HT-29 (cell line): Measurements from ENCODE around the gene DCLK2. TPM values are rescaled to one million over a fixed set of nuclear protein-coding genes. Genes with fewer than 3 reads are reported as not detected.

Experiments used
- DNase-seq: peaks from one replicate; pipeline ENCODE4 v3.0.0-alpha.2; 2015; ENCODE audit warnings: low spot score
- total RNA-seq: library from RNA; depleted of rRNA; stranded (reverse); fragments of >200 nt; shearing (Covaris generic); gene quantifications from 2 replicates; pipeline ENCODE4 v1.2.3, GENCODE V29; 2014

Gene DCLK2
- total RNA-seq, 1 experiment from 2014 or later = not detected

GRCh38 chr4:150237110-150237872 is 159.0 kb downstream of the DCLK2 start:
- DNase-seq = no peak

DNA sequence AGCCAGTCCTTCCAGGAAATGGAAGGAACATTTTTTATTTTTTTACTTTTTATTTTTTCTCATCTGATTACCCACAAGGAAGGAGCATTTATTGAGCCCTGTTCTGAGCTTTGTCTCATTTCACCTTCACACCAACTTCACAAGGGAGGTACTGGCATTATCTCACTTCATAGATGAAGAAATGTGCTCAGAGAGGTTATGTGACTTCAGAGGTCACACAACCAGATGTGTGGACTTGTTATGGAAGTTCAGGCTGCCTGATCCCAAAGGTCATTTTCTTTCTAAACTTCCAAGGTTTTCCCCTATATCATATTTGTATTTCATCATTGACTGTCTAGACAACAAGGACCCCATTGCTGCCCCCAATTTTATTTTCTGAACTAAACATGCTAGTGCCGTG is 160.3 kb downstream of the DCLK2 start:
- DNase-seq = no peak

- no peak for DNase-seq
Observed at GRCh38 chr4:150240011-150240410, 161.8 kb downstream of the DCLK2 start.

DNA sequence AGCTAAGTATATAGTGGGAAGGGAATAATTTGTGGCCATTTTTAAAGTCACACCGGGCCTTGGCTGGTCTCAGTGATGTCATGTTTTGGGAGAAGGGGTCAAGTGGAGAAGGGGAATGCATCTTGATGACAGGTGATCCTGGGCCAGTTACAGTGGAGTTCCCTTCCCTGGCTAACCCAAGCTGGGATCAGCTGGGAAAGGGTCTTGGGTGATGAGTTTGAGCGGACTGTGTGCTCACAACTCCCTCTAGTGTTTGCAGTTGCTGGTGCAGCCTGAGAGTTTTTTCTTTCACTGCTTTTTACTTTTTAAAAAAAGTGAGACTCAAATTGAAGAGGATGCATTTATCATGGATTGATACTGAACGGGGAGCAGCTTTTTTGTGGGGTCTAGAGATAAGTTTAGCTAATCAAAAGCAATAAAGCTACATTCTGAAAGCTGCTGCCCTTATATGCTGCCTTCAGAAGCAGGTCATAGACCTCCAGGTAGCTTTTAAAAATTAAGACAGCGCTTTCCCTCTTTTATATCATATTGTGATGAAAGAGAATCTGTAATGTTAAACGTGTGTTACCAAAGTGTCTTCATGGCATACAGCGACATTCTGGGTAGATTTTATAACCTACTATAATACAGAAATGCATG is 164.7 kb downstream of the DCLK2 start:
- peak; percentile 47 for DNase-seq

GRCh38 chr4:150243932-150244331 is 165.7 kb downstream of the DCLK2 start:
- DNase-seq = no peak

DNA sequence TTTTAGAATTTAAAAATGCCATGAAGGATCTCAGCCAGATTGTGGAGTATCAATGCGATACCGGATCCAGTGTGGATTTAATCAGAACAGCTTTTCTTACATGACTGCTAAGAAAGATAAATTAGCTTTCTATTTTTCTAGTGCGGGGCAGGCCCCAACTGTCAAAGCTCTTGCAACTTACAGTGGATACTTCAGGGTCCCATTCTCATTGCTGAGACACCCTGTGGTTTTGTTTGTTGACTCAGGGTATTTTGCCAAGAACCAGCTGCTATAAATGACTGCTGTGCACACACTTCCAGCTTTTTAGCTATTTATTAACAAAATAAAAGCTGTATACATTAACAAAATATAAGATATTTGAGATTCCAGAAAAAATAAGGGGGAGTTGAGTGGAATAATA is 166.4 kb downstream of the DCLK2 start:
- no peak for DNase-seq

DNA sequence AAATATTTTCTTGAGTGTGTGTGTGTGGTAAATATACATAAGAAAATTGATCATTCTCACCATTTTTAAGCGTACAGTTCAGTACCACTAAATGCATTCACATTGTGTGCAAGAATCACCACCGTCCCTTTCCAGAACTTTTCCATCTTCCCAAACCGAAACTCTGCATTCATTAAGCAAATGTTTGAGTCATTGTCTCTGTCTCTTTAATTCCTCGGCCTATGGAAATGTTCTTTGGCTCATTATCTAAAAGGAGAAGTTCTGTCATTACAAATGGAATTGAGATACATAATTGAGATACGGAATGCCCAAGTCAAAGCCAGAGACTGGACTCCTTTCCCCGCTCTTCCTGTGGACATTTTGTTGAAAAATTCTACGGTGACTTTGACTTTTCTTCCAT is 168.9 kb downstream of the DCLK2 start:
- no peak for DNase-seq

GRCh38 chr4:150248181-150248580 is 169.9 kb downstream of the DCLK2 start:
- DNase-seq = peak; percentile 21

DNA sequence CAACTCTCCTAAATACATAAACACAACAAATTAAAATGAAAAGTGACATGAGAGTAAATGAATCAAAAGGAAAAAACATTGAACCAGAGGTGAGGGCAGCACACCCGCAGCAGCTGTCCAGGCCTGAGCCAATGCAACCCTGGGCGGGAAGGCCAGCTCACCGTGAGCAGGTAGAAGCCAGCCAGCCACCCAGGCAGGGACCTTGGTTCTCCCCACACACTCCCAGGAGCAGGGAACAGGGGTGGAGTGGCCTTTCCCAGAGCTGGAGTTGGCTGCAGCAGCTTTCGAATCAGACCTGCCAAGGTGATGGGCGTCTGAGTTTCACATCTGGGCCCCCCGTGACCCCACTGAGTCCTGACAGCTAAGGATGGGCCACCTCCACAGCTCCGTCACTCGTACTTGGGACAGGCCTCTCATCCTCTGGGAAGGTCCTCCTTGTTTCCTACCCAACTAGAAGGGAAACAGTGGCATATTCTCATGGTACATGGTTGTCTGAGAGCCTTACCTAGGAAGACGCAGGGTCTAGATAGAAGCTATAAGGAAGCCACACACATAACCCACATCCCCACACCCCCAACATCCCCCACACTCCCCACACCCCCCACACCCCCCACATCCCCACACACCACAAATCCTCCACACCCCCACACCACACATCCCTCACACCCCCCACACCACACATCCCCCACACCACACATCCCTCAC is 172.2 kb downstream of the DCLK2 start:
- no peak for DNase-seq

- no peak for DNase-seq
Observed at GRCh38 chr4:150250998-150251651, 172.9 kb downstream of the DCLK2 start.

DNA sequence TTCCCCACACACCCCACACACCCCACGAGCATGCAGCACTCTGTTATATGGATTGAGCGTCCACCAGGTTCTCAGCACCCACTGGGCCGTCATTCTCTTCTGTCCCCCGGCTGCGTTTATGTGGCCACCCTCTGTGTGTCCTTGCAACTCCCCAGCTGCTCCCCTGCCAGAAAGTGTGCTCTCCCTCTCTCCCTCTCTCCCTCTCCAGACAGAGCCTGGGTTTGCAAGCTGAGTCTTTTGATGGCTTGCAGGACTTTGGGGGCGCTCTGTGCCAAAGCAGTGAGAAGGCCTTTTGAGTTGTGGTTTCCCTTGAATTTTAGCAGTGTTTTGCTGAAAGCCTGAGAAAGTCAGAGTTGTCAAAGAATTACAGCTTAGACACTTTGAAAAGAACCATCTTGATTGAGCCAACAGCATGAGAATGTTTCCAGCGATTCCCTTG is 173.5 kb downstream of the DCLK2 start:
- DNase-seq = no peak

DNA sequence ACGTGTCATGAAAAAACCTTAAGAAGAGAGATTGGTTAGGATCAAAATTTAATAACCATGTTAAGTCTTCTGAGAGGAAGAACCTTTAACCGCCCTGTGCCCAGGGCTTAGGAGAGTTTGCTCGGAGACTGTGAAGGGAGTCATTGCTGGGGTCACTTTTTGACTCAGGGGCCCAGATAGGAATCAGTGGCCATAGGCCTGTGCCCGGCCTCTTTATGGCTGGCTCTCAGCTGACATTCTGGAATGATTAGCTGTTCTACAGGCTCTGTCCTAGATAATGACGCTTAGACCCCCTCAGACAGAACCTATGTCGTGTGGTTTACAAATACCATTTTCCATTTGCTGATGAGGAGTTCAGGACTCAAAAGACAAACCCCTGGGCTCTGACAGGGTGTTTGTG is 174.1 kb downstream of the DCLK2 start:
- no peak for DNase-seq

DNA sequence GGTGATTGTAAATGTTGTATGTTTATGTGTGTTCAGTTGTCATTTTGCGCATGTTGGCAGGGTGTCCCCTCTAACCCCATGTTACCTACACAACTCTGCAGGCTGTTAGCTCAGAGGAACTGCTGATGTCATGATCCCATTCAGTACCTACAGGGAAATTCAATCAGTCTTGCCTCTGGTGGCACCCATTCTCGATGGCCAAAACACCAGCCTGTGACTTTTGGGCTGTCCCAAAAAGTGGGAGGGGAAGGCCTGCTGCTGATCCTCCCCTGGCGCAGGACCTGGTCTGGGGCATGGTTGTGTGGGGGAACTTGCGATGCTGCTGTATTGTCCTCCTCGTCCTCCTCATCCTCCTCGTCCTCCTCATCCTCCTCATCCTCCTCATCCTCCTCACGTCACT is 174.5 kb downstream of the DCLK2 start:
- no peak for DNase-seq

- DNase-seq = no peak
Observed at GRCh38 chr4:150253416-150253815, 175.2 kb downstream of the DCLK2 start.

DNA sequence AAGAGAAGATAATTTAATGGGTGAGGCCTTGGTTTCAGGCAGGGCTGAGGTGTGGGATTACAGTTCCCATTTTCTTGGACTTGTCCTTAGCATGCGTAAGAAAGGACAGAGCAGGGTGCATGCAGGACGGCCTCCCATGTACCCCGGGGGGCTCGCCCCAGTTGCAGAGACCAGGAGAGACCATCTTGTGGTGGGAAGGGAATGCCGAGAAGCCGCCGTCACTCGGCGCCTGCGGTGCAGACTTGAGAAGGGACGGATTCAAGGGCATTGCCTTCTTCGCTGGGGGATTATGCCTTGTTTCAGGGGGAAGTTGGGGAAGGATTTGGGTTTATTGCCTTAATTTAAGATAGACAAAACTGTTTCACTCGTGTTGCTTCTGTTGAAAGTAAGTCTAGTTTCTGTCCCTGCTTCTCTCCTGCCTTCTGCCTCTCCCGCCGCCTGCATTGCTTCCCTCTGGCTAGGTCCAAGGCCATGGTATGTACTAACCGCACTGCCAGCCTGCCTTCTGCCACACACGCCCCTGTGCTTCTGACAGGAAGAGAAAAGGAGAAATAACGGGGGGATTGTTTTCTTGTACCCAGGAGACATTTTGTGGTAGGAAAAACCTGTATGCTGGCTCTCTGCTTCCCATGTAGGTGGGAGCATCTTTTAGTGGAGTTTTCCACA is 175.9 kb downstream of the DCLK2 start:
- DNase-seq = no peak

GRCh38 chr4:150255610-150256224 is 177.5 kb downstream of the DCLK2 start:
- no peak for DNase-seq

- no peak for DNase-seq
Observed at GRCh38 chr4:150256225-150256620, 178.0 kb downstream of the DCLK2 start.

DNA sequence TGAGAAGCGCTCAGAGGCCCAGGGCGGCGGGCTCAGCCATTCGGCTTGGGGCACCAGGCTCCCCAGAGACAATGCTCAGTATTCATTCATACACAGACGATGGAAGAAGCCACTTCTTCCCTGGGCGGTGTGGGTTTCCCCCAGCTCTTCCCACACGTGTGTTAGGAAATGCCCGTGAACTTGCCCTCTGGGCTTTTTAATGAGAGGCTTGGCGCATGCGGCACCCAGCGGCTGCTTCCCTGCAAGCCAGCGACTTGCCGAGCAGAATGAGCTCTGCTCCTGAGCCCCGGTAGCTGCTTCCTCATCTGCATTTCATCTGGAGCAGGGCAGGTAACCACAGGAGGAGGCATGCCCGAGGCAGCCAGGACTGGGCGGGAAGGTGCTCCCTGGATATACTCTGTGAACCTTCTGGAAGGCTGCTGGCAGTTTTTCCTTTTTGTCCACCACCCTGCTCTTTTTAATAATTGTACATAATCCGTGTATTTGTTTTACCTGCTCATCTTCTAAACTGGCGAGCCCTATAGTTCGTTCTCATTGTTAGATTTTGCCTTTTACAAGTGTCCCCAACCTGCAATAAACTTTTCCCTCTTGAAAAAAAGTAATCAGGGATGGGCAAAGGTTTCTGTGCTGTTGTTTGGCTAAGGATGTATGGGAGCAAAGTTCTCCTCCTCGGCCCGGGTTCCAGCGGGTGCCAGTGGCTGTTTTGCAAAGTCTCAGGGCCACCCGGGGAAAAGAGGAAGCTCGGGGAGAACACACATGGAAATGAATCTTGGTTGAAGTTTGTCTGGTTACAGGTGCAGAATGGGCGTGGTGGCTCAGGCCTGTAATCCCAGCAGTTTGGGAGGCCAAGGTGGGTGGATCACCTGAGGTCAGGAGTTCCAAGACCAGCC is 178.8 kb downstream of the DCLK2 start:
- DNase-seq = peak; percentile 66

DNA sequence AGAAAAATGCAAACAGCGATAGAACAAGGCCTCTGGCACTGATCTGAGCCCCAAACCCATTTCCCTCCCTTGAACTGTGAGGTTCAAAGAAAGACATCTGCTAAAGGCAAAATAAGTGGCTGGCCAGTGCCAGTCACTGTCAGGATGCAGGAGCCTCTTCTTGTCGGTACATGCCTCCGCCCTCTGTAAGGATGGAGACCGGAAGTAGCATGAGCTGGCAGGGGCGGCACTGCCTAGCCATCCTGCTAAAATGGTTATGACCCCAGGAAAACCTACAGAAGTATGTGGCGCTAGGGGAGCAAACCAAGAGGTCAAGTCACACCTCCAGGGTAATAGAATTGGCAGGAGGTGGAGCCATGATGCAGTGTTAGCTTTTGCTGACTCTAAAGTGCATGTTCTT is 180.3 kb downstream of the DCLK2 start:
- no peak for DNase-seq
